Ishikawa (cell line): ENCODE measurements around the gene ADRB1.

Experiments used
- CEBPB ChIP-seq: IDR thresholded peaks from 2 replicates; pipeline ENCODE4 v1.6.1; 2012
- CREB1 ChIP-seq: IDR thresholded peaks from 2 replicates; pipeline ENCODE4 v1.6.1; 2012; ENCODE audit warnings: low read depth
- EGR1 ChIP-seq: IDR thresholded peaks from 2 replicates; pipeline ENCODE4 v1.6.1; 2012
- EP300 ChIP-seq: IDR thresholded peaks from 2 replicates; pipeline ENCODE4 v1.6.1; 2012; ENCODE audit warnings: borderline replicate concordance
- FOXM1 ChIP-seq: IDR thresholded peaks from 2 replicates; pipeline ENCODE4 v1.6.1; 2012; ENCODE audit warnings: low read depth, borderline replicate concordance
- NFIC ChIP-seq: IDR thresholded peaks from 2 replicates; pipeline ENCODE4 v1.6.1; 2012
- RAD21 ChIP-seq: IDR thresholded peaks from 2 replicates; pipeline ENCODE4 v1.6.1; 2012; ENCODE audit warnings: low read depth
- TCF12 ChIP-seq: IDR thresholded peaks from 2 replicates; pipeline ENCODE4 v1.6.1; 2012; ENCODE audit warnings: low read depth
- TEAD4 ChIP-seq: IDR thresholded peaks from 2 replicates; pipeline ENCODE4 v1.6.1; 2012
- ZBTB7A ChIP-seq: IDR thresholded peaks from 2 replicates; pipeline ENCODE4 v1.6.1; 2012; ENCODE audit warnings: low read depth
- TF ChIP-seq, protein P1 (sequence below): IDR thresholded peaks from 2 replicates; pipeline ENCODE4 v1.6.1; 2012

ADRB1 gene

DNA sequence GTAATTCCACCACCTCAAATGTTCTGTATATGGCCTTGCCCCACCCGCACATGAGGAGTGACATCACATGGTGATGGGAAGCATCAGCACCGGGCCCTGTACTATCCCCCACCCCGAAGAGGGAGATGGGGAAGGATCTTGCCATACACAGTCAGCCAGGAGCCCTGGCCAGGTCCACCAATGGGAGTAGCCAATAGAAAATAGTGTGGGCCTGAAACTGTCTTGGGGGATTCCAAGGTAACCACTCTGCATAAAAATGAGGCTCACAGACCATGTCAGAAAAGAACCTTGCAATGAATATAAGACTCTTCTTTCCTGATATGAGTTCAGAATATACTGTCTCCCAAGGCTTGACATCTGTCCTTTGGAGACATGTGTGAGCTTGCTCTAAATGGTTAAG, 51.1 kb downstream of the ADRB1 start:
- TF ChIP-seq TEAD4 (no peak), RAD21 (no peak), NFIC (no peak), FOXM1 (no peak), ZBTB7A (no peak), CREB1 (no peak), EGR1 (no peak)
- TF ChIP-seq, protein P1, sequence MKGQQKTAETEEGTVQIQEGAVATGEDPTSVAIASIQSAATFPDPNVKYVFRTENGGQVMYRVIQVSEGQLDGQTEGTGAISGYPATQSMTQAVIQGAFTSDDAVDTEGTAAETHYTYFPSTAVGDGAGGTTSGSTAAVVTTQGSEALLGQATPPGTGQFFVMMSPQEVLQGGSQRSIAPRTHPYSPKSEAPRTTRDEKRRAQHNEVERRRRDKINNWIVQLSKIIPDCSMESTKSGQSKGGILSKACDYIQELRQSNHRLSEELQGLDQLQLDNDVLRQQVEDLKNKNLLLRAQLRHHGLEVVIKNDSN: no peak

DNA sequence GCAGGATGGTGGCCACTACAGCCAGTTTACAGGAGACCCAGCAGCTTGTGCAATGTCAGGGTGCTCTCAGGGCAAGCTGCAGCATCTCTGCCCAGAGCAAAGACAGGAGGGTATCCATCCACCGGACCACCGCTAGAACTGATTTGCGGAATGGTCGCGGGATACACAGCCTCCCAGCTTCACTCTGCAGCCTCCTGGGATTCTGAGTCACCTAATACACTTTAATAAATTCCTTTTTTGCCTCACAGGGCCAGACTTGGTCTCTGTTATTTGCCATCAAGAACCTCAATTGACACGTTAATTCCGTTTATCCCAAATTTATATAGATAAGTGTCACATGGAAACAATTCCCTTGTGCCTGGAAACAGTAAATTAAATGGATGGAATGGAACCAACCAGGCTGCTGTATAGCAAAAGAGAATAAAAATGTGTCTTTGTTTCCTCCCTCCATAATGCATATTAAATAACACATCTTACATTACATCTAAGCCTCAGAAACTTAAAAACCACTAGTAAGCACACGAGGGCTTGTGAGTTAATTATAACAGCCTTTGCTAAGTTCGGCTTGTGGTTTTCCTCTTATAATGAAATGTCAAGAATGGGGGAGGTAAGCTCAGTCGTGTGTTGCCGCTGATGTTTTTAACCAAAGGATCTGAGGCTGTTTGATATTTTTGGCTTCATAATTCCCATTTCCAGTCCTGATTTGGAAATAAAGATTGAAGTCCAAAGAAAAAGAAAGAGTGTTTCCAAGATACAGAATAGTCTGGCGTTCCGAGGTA, 52.1 kb downstream of the ADRB1 start:
- TF ChIP-seq TEAD4 (no peak), FOXM1 (no peak), CREB1 (no peak), NFIC (no peak), CEBPB (no peak), TCF12 (no peak), EP300 (no peak)
- TF ChIP-seq, protein P1: no peak
